Measurements from ENCODE around the gene SLC16A8. TPM values are rescaled to one million over a fixed set of nuclear protein-coding genes. Genes with fewer than 3 reads are reported as not detected.
"Not testable (repeated sequence)": the region's sequence is repeated elsewhere in the genome, so short reads cannot be mapped to it uniquely, and the experiment has no call there.

The SLC16A8 gene
- total RNA-seq, 1 donor = 0.18 TPM

GRCh38 chr22:38040953-38041759, 42.8 kb downstream of the SLC16A8 start:
- DNase-seq (ENCODE audit: low read depth) = no peak
- TF ChIP-seq CTCF (IDR thresholded peaks at IDR 0.05; ENCODE audit: insufficient read depth, low read length) = no peak
- H3K4me3 ChIP-seq (ENCODE audit: low read depth, low read length) = no peak overlapping the region

DNA sequence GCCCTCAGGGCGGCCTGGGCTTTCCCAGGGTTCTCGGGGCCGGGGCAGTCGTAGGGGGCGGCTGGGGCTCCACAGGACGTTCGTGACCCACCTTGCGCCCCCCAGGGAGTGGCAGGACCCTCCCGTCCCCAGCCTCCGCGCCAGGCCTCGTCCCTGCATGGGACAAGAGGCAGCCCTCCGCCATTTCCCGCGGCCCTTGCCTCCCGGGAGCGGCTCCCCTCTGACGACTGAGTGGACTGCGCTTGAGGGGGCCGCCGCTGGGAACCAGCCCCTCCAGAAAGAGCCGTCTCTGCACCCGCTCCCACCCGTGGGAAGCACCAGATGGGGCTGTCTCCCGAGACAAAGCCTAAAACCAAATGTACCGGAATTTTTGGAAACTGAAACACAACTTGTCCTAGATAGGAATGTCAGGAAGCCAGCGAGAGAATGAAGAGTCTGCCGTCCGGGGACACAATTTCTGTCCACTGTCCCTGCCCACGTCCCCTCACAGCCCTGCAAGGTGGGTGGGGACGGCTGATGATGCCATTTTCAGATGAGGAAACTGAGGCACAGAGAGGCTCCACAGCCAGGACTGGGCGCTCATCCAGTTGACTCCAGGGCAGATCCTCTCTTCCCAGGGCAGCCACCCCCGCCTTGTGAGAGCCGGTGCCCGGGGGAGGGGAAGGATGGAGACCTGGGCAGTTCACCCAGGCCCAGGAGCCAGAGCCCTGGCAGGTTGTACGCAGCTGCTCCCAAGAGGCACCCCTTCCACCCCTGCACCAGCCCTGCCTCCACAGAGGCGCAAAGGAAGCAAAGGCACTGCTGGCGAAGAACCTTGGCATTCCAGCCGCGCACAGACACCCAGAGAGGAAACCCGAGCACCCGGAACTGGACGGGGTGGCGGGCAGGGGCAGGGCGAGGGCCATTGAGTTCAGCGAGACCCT, 44.8 kb downstream of the SLC16A8 start:
- no peak for TF ChIP-seq CTCF (IDR thresholded peaks at IDR 0.05; ENCODE audit: insufficient read depth, low read length)
- DNase-seq (ENCODE audit: low read depth) = no peak
- H3K4me3 ChIP-seq (ENCODE audit: low read depth, low read length) = no peak overlapping the region

DNA sequence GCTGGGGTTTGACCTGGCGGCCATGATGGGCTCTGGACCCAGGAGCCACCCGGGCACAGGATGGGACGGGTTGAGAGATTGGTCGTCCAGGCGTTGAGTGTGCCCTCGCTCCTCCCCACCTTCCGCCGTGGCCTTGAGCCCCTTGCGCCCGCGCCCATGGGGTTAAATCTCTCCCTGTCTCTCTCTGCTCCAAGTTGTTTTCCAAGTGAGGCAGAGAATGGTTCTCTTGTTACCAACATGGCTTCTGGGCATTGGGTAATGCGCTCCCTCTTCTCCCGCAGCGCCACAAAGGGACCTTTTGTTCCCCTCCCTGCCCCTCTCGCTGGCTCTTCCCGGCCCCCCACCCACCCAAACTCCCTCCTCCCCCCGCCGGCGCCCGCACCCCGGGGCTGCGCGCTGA, 45.6 kb downstream of the SLC16A8 start:
- H3K4me3 ChIP-seq (ENCODE audit: low read depth, low read length) = no peak overlapping the region
- no peak for DNase-seq (ENCODE audit: low read depth)
- no peak for TF ChIP-seq CTCF (IDR thresholded peaks at IDR 0.05; ENCODE audit: insufficient read depth, low read length)

DNA sequence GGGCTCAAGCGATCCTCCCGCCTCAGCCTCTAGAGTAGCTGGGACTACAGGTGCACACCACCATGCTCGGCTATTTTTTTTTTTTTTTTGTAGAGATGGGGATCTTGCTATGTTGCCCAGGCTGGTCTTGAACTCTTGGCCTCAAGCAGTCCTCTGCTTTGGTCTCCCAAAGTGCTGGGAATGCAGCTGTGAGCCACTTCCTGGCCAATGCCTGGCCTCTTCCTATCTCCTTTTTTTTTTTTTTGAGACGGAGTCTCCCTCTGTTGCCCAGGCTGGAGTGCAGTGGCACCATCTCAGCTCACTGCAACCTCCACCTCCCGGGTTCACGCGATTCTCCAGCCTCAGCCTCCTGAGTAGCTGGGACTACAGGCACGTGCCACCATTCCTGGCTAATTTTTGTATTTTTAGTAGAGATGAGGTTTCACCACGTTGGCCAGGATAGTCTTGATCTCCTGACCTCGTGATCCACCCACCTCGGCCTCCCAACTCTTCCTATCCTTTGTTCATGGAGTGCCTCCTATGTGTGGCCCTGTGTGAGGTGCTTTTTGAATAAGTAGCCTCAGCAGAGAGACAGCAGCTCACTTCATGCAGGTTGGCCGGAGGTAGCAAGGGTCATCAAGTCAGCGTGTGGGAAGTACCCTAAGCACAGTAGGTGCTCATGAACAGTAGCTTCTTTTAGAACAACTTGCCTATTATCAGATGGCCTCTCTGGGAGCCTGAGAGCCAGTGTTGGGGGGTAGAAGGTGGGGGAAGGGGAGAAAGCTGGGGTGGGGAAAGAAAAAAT, 46.4 kb downstream of the SLC16A8 start:
- H3K4me3 ChIP-seq (ENCODE audit: low read depth, low read length); DNase-seq (ENCODE audit: low read depth): not testable (repeated sequence)

GRCh38 chr22:38036392-38037062, 47.5 kb downstream of the SLC16A8 start:
- TF ChIP-seq CTCF (IDR thresholded peaks at IDR 0.05; ENCODE audit: insufficient read depth, low read length) = no peak
- DNase-seq (ENCODE audit: low read depth) = no peak
- no peak overlapping the region for H3K4me3 ChIP-seq (ENCODE audit: low read depth, low read length)

DNA sequence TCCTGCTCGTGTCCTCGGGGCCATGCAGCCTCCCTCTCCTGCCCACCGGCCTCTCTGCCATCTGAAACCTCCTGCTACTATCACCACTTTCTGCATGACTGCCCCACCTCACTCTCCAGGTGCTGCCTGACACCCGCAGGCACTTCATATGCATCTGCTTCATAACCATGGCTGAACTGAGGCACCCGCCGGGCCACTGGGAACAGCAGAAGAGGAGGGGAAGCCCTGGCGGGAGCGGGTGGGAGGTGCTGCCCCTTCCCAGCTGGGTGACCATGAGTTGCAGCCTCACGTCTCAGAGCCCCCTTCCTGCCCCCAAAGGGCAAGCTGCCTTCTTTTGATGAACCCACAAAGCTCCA, 48.5 kb downstream of the SLC16A8 start:
- no peak for TF ChIP-seq CTCF (IDR thresholded peaks at IDR 0.05; ENCODE audit: insufficient read depth, low read length)
- no peak for DNase-seq (ENCODE audit: low read depth)
- H3K4me3 ChIP-seq (ENCODE audit: low read depth, low read length) = no peak overlapping the region

Data from fibroblast of the aortic adventitia (primary cell).